OCI-LY1 (cell line): ENCODE results near the gene UNC5A.

Source experiments
- EZH2 ChIP-seq: fragments of 200-600 bp; sonication (generic), shearing (Covaris generic); IDR thresholded peaks from 2 replicates; pipeline ENCODE4 v1.8.0; 2017; ENCODE audit warnings: borderline replicate concordance, mixed run types, mild to moderate bottlenecking, antibody characterized with exemption, low read length, moderate library complexity, mixed read lengths
- TF ChIP-seq, protein P1 (sequence below): fragments of 200-600 bp; sonication (generic), shearing (Covaris generic); IDR thresholded peaks from 2 replicates; pipeline ENCODE4 v1.5.1; 2017; ENCODE audit warnings: mild to moderate bottlenecking, antibody characterized with exemption, low read length, moderate library complexity, mixed read lengths

DNA sequence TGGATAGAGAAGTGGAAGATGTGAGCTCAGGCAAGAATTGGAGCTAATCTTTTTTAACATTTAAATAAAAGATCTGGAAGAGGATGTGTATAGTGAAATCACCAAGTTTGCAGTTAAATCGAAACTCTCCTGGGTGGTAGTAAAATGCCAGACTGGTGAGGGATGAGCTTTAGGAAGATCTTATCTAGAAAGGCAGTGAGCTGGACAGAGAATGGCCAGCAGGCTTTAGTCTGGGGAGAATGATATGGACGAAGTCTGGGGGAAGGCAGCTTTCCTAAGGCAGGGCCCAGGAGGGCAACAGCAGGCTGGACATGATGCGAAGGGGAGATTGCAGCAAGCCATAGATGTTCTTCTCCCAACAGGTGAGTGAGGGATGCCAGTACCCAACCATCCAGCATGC is 25.6 kb downstream of the UNC5A start:
- TF ChIP-seq, protein P1, sequence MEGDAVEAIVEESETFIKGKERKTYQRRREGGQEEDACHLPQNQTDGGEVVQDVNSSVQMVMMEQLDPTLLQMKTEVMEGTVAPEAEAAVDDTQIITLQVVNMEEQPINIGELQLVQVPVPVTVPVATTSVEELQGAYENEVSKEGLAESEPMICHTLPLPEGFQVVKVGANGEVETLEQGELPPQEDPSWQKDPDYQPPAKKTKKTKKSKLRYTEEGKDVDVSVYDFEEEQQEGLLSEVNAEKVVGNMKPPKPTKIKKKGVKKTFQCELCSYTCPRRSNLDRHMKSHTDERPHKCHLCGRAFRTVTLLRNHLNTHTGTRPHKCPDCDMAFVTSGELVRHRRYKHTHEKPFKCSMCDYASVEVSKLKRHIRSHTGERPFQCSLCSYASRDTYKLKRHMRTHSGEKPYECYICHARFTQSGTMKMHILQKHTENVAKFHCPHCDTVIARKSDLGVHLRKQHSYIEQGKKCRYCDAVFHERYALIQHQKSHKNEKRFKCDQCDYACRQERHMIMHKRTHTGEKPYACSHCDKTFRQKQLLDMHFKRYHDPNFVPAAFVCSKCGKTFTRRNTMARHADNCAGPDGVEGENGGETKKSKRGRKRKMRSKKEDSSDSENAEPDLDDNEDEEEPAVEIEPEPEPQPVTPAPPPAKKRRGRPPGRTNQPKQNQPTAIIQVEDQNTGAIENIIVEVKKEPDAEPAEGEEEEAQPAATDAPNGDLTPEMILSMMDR: no peak
- no peak for TF ChIP-seq EZH2
